Smooth muscle cell (in vitro differentiated cells): ENCODE results near the gene POLD2. TPM values are rescaled to one million over a fixed set of nuclear protein-coding genes. Genes with fewer than 3 reads are reported as not detected.

Experiments used
- DNase-seq: peaks from one replicate; lab custom pipeline; 2025; ENCODE audit not compliant: unreplicated experiment; lab: John Stamatoyannopoulos, UW
- H2AFZ ChIP-seq: fragments of 200-600 bp; sonication (generic); 2 replicates; pipeline ENCODE4 v1.6.0; 2016; ENCODE audit warnings: antibody characterized with exemption, low read depth, mild to moderate bottlenecking
- H3F3A ChIP-seq: fragments of 200-600 bp; sonication (generic); 2 replicates; pipeline ENCODE4 v1.6.0; 2017; ENCODE audit warnings: antibody characterized with exemption, low read depth
- H3K27ac ChIP-seq: fragments of 200-600 bp; sonication (generic); 2 replicates; pipeline ENCODE4 v1.5.1; 2016; ENCODE audit warnings: low read depth, mild to moderate bottlenecking
- H3K27me3 ChIP-seq: fragments of 200-600 bp; sonication (generic); 2 replicates; pipeline ENCODE4 v1.6.1; 2016; ENCODE audit warnings: low read depth, mild to moderate bottlenecking
- H3K36me3 ChIP-seq: fragments of 200-600 bp; sonication (generic); 2 replicates; pipeline ENCODE4 v1.5.1; 2016; ENCODE audit warnings: low read depth
- H3K4me1 ChIP-seq: fragments of 200-600 bp; sonication (generic); 2 replicates; pipeline ENCODE4 v1.5.1; 2016; ENCODE audit warnings: low read depth
- H3K4me2 ChIP-seq: fragments of 200-600 bp; sonication (generic); 2 replicates; pipeline ENCODE4 v1.6.0; 2016; ENCODE audit warnings: mild to moderate bottlenecking
- H3K4me3 ChIP-seq: fragments of 200-600 bp; sonication (generic); 2 replicates; pipeline ENCODE4 v1.5.1; 2016; ENCODE audit warnings: mild to moderate bottlenecking
- H3K79me2 ChIP-seq: fragments of 200-600 bp; sonication (generic); 2 replicates; pipeline ENCODE4 v1.6.0; 2016; ENCODE audit warnings: low read depth, mild to moderate bottlenecking
- H3K9ac ChIP-seq: fragments of 200-600 bp; sonication (generic); 2 replicates; pipeline ENCODE4 v1.6.0; 2016; ENCODE audit warnings: low read depth
- H3K9me3 ChIP-seq: fragments of 200-600 bp; sonication (generic); replicated peaks from 2 replicates; pipeline ENCODE4 v1.5.1; 2016; ENCODE audit warnings: low read depth
- H4K20me1 ChIP-seq: fragments of 200-600 bp; sonication (generic); 2 replicates; pipeline ENCODE4 v1.6.0; 2016; ENCODE audit warnings: low read depth
- WGBS: methylation state at CpG from one replicate; pipeline ENCODE4 v1.1.7; 2016; ENCODE audit warnings: low lambda C conversion rate; 5-methylcytosine and 5-hydroxymethylcytosine counted together
- polyA plus RNA-seq: library from polyadenylated mRNA; unstranded; fragments of >200 nt; fragmentation: Nextera tagmentation; extraction: Ambion mirVana; gene quantifications from 2 replicates; pipeline ENCODE4 v1.2.1, GENCODE V29; 2016
- total RNA-seq: library from RNA; depleted of rRNA; stranded (reverse); fragments of >200 nt; gene quantifications from 2 replicates; pipeline ENCODE4 v1.2.3, GENCODE V29; 2014
- TF ChIP-seq, protein P1 (sequence below): fragments of 200-600 bp; sonication (generic); IDR thresholded peaks from 2 replicates; pipeline ENCODE4 v1.5.1; 2017; ENCODE audit warnings: borderline replicate concordance, mild to moderate bottlenecking, antibody characterized with exemption; ENCODE audit not compliant: insufficient read depth, poor library complexity, severe bottlenecking

Gene POLD2
- total and polyA plus RNA-seq, 2 experiments from 2014 or later: 45.5 to 151 TPM

- no peak overlapping the region for H3K9ac ChIP-seq
- H3K4me2 ChIP-seq: no peak overlapping the region
- no peaks in the 10 kb centered on the region for H4K20me1 ChIP-seq
- no peak overlapping the region for H3K4me3 ChIP-seq
- no peaks in the 10 kb centered on the region for H3F3A ChIP-seq
- H3K9me3 ChIP-seq: no peaks in the 10 kb centered on the region
- no peaks in the 10 kb centered on the region for H3K27me3 ChIP-seq
- no peak for DNase-seq
- no peaks in the 10 kb centered on the region for H3K4me1 ChIP-seq
- H2AFZ ChIP-seq: no peak overlapping the region
- no peaks in the 10 kb centered on the region for H3K36me3 ChIP-seq
- no peaks in the 10 kb centered on the region for H3K79me2 ChIP-seq
- TF ChIP-seq, protein P1, sequence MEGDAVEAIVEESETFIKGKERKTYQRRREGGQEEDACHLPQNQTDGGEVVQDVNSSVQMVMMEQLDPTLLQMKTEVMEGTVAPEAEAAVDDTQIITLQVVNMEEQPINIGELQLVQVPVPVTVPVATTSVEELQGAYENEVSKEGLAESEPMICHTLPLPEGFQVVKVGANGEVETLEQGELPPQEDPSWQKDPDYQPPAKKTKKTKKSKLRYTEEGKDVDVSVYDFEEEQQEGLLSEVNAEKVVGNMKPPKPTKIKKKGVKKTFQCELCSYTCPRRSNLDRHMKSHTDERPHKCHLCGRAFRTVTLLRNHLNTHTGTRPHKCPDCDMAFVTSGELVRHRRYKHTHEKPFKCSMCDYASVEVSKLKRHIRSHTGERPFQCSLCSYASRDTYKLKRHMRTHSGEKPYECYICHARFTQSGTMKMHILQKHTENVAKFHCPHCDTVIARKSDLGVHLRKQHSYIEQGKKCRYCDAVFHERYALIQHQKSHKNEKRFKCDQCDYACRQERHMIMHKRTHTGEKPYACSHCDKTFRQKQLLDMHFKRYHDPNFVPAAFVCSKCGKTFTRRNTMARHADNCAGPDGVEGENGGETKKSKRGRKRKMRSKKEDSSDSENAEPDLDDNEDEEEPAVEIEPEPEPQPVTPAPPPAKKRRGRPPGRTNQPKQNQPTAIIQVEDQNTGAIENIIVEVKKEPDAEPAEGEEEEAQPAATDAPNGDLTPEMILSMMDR: no peak
- H3K27ac ChIP-seq: no peak overlapping the region
- WGBS: 92% methylated on average over 25 of the region's 26 CpGs
These were observed 49.5 kb downstream of the POLD2 start for GRCh38 chr7:44073664-44074348.

- Histone ChIP-seq H4K20me1 (no peaks in the 10 kb centered on the region), H3K4me1 (no peaks in the 10 kb centered on the region), H2AFZ (no peak overlapping the region), H3K9me3 (no peaks in the 10 kb centered on the region), H3K36me3 (no peaks in the 10 kb centered on the region), H3K79me2 (no peaks in the 10 kb centered on the region), H3K9ac (no peak overlapping the region), H3F3A (no peaks in the 10 kb centered on the region), H3K27ac (no peak overlapping the region), H3K27me3 (no peaks in the 10 kb centered on the region), H3K4me3 (no peak overlapping the region), H3K4me2 (peak overlapping the region; percentile 17)
- DNase-seq: peak; percentile 39
- 63% methylated on average over 12 of the region's 12 CpGs for WGBS
- TF ChIP-seq, protein P1: peak; percentile 73
These were observed 50.8 kb downstream of the POLD2 start for GRCh38 chr7:44072364-44073231.

GRCh38 chr7:44071726-44072363 lies 51.5 kb downstream of the POLD2 start:
- H3K27ac ChIP-seq: no peak overlapping the region
- H3K4me2 ChIP-seq: no peak overlapping the region

More at GRCh38 chr7:44071726-44072363, 51.5 kb downstream of the POLD2 start:
- Histone ChIP-seq H3K79me2 (no peaks in the 10 kb centered on the region), H2AFZ (no peak overlapping the region), H3K27me3 (no peaks in the 10 kb centered on the region), H3K4me1 (no peaks in the 10 kb centered on the region), H3K9me3 (no peaks in the 10 kb centered on the region), H3K4me3 (no peak overlapping the region), H3K36me3 (no peaks in the 10 kb centered on the region), H3K9ac (no peak overlapping the region), H3F3A (no peaks in the 10 kb centered on the region), H4K20me1 (no peaks in the 10 kb centered on the region)
- TF ChIP-seq, protein P1: no peak
- 88% methylated on average over 9 of the region's 9 CpGs for WGBS
- no peak for DNase-seq
